ENCODE measurements around the gene TBCE.

GRCh38 chr1:235408503-235408960 lies 41.3 kb downstream of the TBCE start:
- no peak for TF ChIP-seq CTCF (IDR thresholded peaks at IDR 0.05; ENCODE audit: low read length)
- TF ChIP-seq EZH2 (optimal IDR thresholded peaks at IDR 0.05; ENCODE audit: low read depth, low read length) = no peak
- no peak for TF ChIP-seq EZH2phosphoT487 (IDR thresholded peaks at IDR 0.05; ENCODE audit: low read length)
